ENCODE results near the gene CHMP2B. TPM values are rescaled to one million over a fixed set of nuclear protein-coding genes. Genes with fewer than 3 reads are reported as not detected.

CHMP2B gene
- total and polyA plus RNA-seq, 2 of the 4 experiments (the other 2 are of a cell fraction), result 6.8 to 14.0 TPM

- H2BK5ac ChIP-seq (ENCODE audit: low read depth, low read length, poor library complexity, severe bottlenecking), result no peak overlapping the region
- H3K4me3 ChIP-seq (ENCODE audit: insufficient read depth, low read depth, low read length), result no peak overlapping the region
- H3K4me2 ChIP-seq (ENCODE audit: low read depth, low read length), result no peak overlapping the region
- H3K14ac ChIP-seq (replicated peaks; ENCODE audit: low read depth, low read length), result no peak overlapping the region
- no peak overlapping the region for H2AFZ ChIP-seq (replicated peaks; ENCODE audit: low read length, poor library complexity)
- H3K9me1 ChIP-seq (ENCODE audit: insufficient read depth, low read length), result no peaks in the 10 kb centered on the region
- H2BK120ac ChIP-seq (ENCODE audit: low read depth, low read length), result no peak overlapping the region
- H4K5ac ChIP-seq (ENCODE audit: low read depth, low read length), result no peak overlapping the region
- H3K4me1 ChIP-seq (ENCODE audit: control insufficient read depth, insufficient read depth, low read length), result 0 out of 2 replicates have a peak, but pooled peaks cover 2% of the 10 kb centered on the region
- no peaks in the 10 kb centered on the region for H3K27me3 ChIP-seq (ENCODE audit: control insufficient read depth, insufficient read depth, low read length)
- no peaks in the 10 kb centered on the region for H4K20me1 ChIP-seq (ENCODE audit: insufficient read depth, low read length)
- no peak overlapping the region for H2BK20ac ChIP-seq (ENCODE audit: low read depth, low read length)
- DNase-seq (no peak), ATAC-seq (ENCODE audit: low read depth) (no peak)
- in situ Hi-C loops (cut with MboI; ENCODE audit: low sequenced_read_pairs), result no loop called here
- BruUV-seq (replicated peaks), result no TSS peak
- no peak overlapping the region for H4K91ac ChIP-seq (ENCODE audit: insufficient read depth, low read depth, low read length)
- H3K27ac ChIP-seq (ENCODE audit: insufficient read depth, low read length), result no peak overlapping the region
- TF ChIP-seq CEBPB (IDR thresholded peaks at IDR 0.05; ENCODE audit: low read depth, low read length) (no peak), FOS (IDR thresholded peaks at IDR 0.05; ENCODE audit: low read depth, low read length) (no peak), SMC3 (IDR thresholded peaks at IDR 0.05; ENCODE audit: low read depth, low read length) (no peak), POLR2A (IDR thresholded peaks at IDR 0.05; ENCODE audit: low read depth, low read length) (no peak), BHLHE40 (IDR thresholded peaks at IDR 0.05; ENCODE audit: low read depth, low read length) (no peak), ELK1 (IDR thresholded peaks at IDR 0.05; ENCODE audit: borderline replicate concordance, low read depth, low read length) (no peak), NFE2L2 (IDR thresholded peaks at IDR 0.05; ENCODE audit: low read depth, low read length) (no peak), MAZ (IDR thresholded peaks at IDR 0.05; ENCODE audit: borderline replicate concordance, low read depth, low read length) (no peak), MAFK (IDR thresholded peaks at IDR 0.05; ENCODE audit: low read depth, low read length) (no peak), RCOR1 (IDR thresholded peaks at IDR 0.05; ENCODE audit: insufficient replicate concordance, low read length) (no peak), MXI1 (IDR thresholded peaks at IDR 0.05; ENCODE audit: borderline replicate concordance, low read depth, low read length) (no peak), CHD1 (IDR thresholded peaks at IDR 0.05; ENCODE audit: low read depth, low read length) (no peak), USF2 (IDR thresholded peaks at IDR 0.05; ENCODE audit: low read depth, low read length) (no peak)
- TF ChIP-seq, protein P1, sequence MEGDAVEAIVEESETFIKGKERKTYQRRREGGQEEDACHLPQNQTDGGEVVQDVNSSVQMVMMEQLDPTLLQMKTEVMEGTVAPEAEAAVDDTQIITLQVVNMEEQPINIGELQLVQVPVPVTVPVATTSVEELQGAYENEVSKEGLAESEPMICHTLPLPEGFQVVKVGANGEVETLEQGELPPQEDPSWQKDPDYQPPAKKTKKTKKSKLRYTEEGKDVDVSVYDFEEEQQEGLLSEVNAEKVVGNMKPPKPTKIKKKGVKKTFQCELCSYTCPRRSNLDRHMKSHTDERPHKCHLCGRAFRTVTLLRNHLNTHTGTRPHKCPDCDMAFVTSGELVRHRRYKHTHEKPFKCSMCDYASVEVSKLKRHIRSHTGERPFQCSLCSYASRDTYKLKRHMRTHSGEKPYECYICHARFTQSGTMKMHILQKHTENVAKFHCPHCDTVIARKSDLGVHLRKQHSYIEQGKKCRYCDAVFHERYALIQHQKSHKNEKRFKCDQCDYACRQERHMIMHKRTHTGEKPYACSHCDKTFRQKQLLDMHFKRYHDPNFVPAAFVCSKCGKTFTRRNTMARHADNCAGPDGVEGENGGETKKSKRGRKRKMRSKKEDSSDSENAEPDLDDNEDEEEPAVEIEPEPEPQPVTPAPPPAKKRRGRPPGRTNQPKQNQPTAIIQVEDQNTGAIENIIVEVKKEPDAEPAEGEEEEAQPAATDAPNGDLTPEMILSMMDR (conservative IDR thresholded peaks at IDR 0.05; ENCODE audit: low read depth, low read length), result no peak
- H3K4ac ChIP-seq (ENCODE audit: low read depth, low read length), result no peak overlapping the region
- H3K23ac ChIP-seq (ENCODE audit: low read depth, low read length), result no peak overlapping the region
- H4K8ac ChIP-seq (ENCODE audit: low read depth in 2 of 2, low read length in 2 of 2), result no peak overlapping the region
- no CpG with 5 or more reads among the region's 1 CpG for whole genome bisulfite sequencing, 2 experiments (ENCODE audit: extremely low coverage in 2 of 2, insufficient read length in 1 of 2)
- H3K9me3 ChIP-seq (ENCODE audit: control insufficient read depth, insufficient read depth, low read length), result no peaks in the 10 kb centered on the region
- H3K9ac ChIP-seq (ENCODE audit: low read depth, low read length), result no peak overlapping the region
- dilution Hi-C loops (cut with HindIII; ENCODE audit: low sequenced_read_pairs, unreplicated experiment), result no loop called here
- intact Hi-C loops (cut with micrococcal nuclease), result no loop called here
- H3K18ac ChIP-seq (ENCODE audit: low read depth, low read length), result no peak overlapping the region
- CTCF ChIA-PET, result no interaction called here
- H3K79me1 ChIP-seq (ENCODE audit: low read depth in 1 of 2, low read length in 2 of 2), result no peaks in the 10 kb centered on the region; a peak in 1 of 4 replicates
- POLR2A ChIA-PET (ENCODE audit: unreplicated experiment), result no interaction called here
- H2AK9ac ChIP-seq (replicated peaks; ENCODE audit: low read depth, low read length, poor library complexity), result no peak overlapping the region
- H3K56ac ChIP-seq (ENCODE audit: extremely low read depth, insufficient read depth, low read length), result no peak overlapping the region
- H2AK5ac ChIP-seq (ENCODE audit: low read depth, low read length), result no peak overlapping the region
- peaks cover 4% of the 10 kb centered on the region; the same call in 1 of the 2 replicates for H3K36me3 ChIP-seq (ENCODE audit: control insufficient read depth, insufficient read depth, low read length)
- no peak overlapping the region for H2BK15ac ChIP-seq (ENCODE audit: low read depth, low read length)
Measured at GRCh38 chr3:87250009-87250408, 22.9 kb downstream of the CHMP2B start.
